Loucy (cell line): Measurements from ENCODE around the gene LIPC.

Source experiments
- H2AFZ ChIP-seq: fragments of 200-600 bp; sonication (generic); 2 replicates; pipeline ENCODE4 v1.6.0; 2016; ENCODE audit warnings: antibody characterized with exemption, mild to moderate bottlenecking, low read length, moderate library complexity
- H3F3A ChIP-seq: fragments of 200-600 bp; 2 replicates; pipeline ENCODE4 v1.6.0; 2016; ENCODE audit warnings: antibody characterized with exemption, low read depth, mild to moderate bottlenecking
- H3K27me3 ChIP-seq: fragments of 200-600 bp; sonication (generic); 2 replicates; pipeline ENCODE4 v1.6.1; 2014; ENCODE audit warnings: low read length, mild to moderate bottlenecking; ENCODE audit not compliant: insufficient read depth, poor library complexity, severe bottlenecking
- H3K36me3 ChIP-seq: fragments of 200-600 bp; sonication (generic); 2 replicates; pipeline ENCODE4 v1.6.1; 2016; ENCODE audit warnings: low read length; ENCODE audit not compliant: insufficient read depth
- H3K4me1 ChIP-seq: fragments of 200-600 bp; sonication (generic); 2 replicates; pipeline ENCODE4 v1.5.1; 2014; ENCODE audit warnings: low read length, mild to moderate bottlenecking; ENCODE audit not compliant: insufficient read depth, poor library complexity, severe bottlenecking
- H3K4me2 ChIP-seq: fragments of 200-600 bp; sonication (generic); 2 replicates; pipeline ENCODE4 v1.6.0; 2014; ENCODE audit warnings: antibody characterized with exemption, low read length, low read depth, mild to moderate bottlenecking; ENCODE audit not compliant: poor library complexity, severe bottlenecking
- H3K4me3 ChIP-seq: fragments of 200-600 bp; sonication (generic); 2 replicates; pipeline ENCODE4 v1.5.1; 2014; ENCODE audit warnings: low read length, mild to moderate bottlenecking, mixed read lengths; ENCODE audit not compliant: poor library complexity, severe bottlenecking
- H3K79me2 ChIP-seq: fragments of 200-600 bp; sonication (generic); 2 replicates; pipeline ENCODE4 v1.6.1; 2014; ENCODE audit warnings: low read length; ENCODE audit not compliant: insufficient read depth
- H3K9ac ChIP-seq: fragments of 200-600 bp; sonication (generic); 2 replicates; pipeline ENCODE4 v1.6.0; 2014; ENCODE audit warnings: mild to moderate bottlenecking, low read depth, low read length, moderate library complexity; ENCODE audit not compliant: poor library complexity, severe bottlenecking
- H3K9me2 ChIP-seq: fragments of 200-600 bp; sonication (generic); replicated peaks from 2 replicates; pipeline ENCODE4 v1.6.1; 2016; ENCODE audit warnings: low read depth, low read length, mixed read lengths
- H3K9me3 ChIP-seq: fragments of 200-600 bp; sonication (generic); 2 replicates; pipeline ENCODE4 v1.6.1; 2014; ENCODE audit warnings: mild to moderate bottlenecking, antibody characterized with exemption, low read length, low read depth; ENCODE audit not compliant: insufficient read depth
- H4K20me1 ChIP-seq: fragments of 200-600 bp; sonication (generic); 2 replicates; pipeline ENCODE4 v1.6.0; 2014; ENCODE audit warnings: antibody characterized with exemption, low read length, mild to moderate bottlenecking; ENCODE audit not compliant: insufficient read depth, poor library complexity, severe bottlenecking
- EZH2phosphoT487 ChIP-seq: fragments of 200-600 bp; IDR thresholded peaks from 2 replicates; pipeline ENCODE4 v1.6.1; 2018; ENCODE audit warnings: antibody characterized with exemption, mild to moderate bottlenecking, moderate library complexity, borderline replicate concordance
- TF ChIP-seq, protein P1 (sequence below): fragments of 200-600 bp; sonication (generic); conservative IDR thresholded peaks from 2 replicates; pipeline ENCODE4 v1.5.1; 2014; ENCODE audit warnings: mild to moderate bottlenecking, antibody characterized with exemption, low read length

Gene LIPC

DNA sequence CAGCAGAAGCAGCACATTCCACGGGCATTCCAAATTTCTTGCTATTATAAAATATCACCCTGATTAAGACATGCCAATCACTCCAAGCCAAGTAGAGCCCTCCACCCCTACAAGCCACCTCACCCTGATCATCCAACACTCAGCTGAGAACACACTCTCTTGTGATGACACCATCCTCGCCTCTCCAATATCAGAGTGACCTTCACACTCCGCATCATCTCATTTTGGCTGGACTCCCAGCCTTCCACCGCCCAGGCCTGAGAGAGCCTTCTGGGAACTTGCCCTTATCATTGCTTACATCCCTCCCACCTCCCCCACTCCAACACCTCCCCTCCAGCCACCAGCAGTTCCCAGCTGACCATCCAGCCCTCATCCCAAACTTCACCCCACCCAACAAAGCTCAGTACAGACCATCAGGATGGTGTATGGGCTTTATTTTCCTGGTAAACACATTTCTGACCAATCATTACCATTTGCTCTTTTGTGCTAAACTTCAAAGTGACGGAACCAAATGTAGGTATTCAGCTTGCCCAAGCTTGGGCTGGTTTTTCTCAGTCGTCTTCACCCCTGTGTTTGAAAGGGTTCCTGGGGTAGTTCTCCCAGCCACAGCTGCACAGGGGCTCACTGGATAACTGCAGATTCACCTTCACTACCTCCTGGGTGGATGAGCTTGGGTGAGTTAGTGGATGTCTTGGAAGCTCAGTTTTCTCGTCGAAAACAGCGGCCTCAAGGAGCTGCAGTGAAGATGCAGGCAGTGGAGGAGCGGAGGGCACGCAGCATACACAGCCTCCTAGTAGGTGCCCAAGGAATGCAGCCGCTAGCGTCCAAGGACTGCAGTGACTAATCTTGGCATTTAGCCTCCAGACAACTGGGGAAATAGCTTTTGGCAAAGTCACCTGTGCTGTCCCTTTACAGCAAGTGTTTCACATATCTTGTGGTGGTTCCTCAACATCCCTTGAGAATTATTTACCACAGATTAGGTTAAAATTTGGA lies 115.1 kb downstream of the LIPC start:
- Histone ChIP-seq H3K9me3 (no peaks in the 10 kb centered on the region), H3K36me3 (no peaks in the 10 kb centered on the region), H3K4me1 (peaks cover 55% of the 10 kb centered on the region), H3K4me3 (no peak overlapping the region), H3K9ac (no peak overlapping the region), H3K27me3 (no peaks in the 10 kb centered on the region), H4K20me1 (no peaks in the 10 kb centered on the region), H3K79me2 (no peaks in the 10 kb centered on the region), H2AFZ (no peak overlapping the region), H3F3A (peaks cover 13% of the 10 kb centered on the region), H3K4me2 (no peak overlapping the region), H3K9me2 (no peaks in the 10 kb centered on the region)
- TF ChIP-seq, protein P1, sequence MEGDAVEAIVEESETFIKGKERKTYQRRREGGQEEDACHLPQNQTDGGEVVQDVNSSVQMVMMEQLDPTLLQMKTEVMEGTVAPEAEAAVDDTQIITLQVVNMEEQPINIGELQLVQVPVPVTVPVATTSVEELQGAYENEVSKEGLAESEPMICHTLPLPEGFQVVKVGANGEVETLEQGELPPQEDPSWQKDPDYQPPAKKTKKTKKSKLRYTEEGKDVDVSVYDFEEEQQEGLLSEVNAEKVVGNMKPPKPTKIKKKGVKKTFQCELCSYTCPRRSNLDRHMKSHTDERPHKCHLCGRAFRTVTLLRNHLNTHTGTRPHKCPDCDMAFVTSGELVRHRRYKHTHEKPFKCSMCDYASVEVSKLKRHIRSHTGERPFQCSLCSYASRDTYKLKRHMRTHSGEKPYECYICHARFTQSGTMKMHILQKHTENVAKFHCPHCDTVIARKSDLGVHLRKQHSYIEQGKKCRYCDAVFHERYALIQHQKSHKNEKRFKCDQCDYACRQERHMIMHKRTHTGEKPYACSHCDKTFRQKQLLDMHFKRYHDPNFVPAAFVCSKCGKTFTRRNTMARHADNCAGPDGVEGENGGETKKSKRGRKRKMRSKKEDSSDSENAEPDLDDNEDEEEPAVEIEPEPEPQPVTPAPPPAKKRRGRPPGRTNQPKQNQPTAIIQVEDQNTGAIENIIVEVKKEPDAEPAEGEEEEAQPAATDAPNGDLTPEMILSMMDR = no peak
- TF ChIP-seq EZH2phosphoT487 = no peak

DNA sequence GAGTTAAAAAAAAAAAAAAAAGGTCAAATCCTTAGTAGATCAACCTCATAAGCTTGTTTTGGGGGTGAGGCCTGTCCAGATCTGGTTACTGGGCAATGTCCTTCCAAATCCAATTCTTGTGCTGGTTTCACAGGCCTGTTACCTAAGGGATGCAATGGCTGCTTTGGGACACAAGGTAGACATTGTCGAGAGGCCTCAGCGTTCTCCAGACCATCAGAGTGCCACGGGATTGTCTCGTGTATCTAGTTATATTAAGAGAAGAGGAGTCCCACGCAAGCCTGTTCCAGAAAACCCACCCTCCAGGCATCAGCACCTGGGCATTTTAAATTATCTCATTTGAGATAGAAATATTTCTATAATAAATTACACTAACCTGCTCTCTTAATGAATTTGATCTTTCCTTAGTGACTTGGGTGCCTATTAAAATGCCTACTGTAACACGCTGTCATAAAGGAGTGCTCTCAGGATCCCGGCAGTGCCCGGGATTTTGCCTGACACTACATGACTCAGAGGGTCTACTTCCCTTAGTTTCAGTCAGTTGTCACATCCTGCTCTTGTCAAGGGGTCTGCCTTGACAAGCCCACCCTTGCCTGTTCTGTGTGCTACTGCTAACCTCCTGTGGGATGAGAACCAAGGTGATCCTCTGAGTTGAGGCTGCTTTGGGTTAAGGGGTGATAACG lies 116.0 kb downstream of the LIPC start:
- Histone ChIP-seq H3K9me3 (no peaks in the 10 kb centered on the region), H3K36me3 (no peaks in the 10 kb centered on the region), H3K4me1 (peaks cover 64% of the 10 kb centered on the region), H3F3A (peaks cover 21% of the 10 kb centered on the region), H3K79me2 (no peaks in the 10 kb centered on the region), H3K27me3 (no peaks in the 10 kb centered on the region), H2AFZ (no peak overlapping the region), H3K9me2 (no peaks in the 10 kb centered on the region), H4K20me1 (no peaks in the 10 kb centered on the region), H3K9ac (no peak overlapping the region), H3K4me3 (no peak overlapping the region), H3K4me2 (no peak overlapping the region)
- TF ChIP-seq, protein P1 = no peak
- no peak for TF ChIP-seq EZH2phosphoT487

DNA sequence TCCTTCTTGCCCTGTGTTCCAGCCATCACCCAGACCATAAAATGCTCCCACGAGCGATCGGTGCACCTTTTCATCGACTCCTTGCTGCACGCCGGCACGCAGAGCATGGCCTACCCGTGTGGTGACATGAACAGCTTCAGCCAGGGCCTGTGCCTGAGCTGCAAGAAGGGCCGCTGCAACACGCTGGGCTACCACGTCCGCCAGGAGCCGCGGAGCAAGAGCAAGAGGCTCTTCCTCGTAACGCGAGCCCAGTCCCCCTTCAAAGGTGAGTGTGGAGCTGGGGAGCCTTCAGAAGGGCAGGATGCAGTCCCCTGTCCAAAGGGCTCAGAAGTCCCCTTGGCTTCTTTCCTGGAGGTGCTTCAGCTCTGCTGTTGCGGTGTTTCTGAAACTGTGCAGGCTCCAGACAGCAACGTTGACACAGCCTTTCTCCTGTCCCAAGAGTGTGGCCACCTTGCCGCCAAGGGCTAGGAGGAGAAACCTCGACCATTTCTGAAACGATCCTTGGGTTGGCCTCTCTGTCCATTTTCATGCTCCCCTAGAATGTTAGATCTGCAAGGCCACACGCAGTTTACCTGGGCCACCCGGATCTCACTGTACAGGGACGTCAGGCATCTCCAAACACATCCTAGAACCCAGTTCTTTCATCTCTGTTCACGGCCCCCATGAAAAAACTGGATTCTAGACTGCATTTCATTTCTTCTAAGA lies 116.7 kb downstream of the LIPC start:
- Histone ChIP-seq H4K20me1 (no peaks in the 10 kb centered on the region), H2AFZ (no peak overlapping the region), H3F3A (peaks cover 28% of the 10 kb centered on the region)

More for the DNA sequence above, 116.7 kb downstream of the LIPC start:
- H3K9me2 ChIP-seq = no peaks in the 10 kb centered on the region
- no peaks in the 10 kb centered on the region for H3K79me2 ChIP-seq
- no peak overlapping the region for H3K4me2 ChIP-seq
- peaks cover 71% of the 10 kb centered on the region for H3K4me1 ChIP-seq
- no peak overlapping the region for H3K9ac ChIP-seq
- H3K36me3 ChIP-seq = no peaks in the 10 kb centered on the region
- H3K27me3 ChIP-seq = no peaks in the 10 kb centered on the region
- TF ChIP-seq, protein P1 = no peak
- TF ChIP-seq EZH2phosphoT487 = no peak
- no peaks in the 10 kb centered on the region for H3K9me3 ChIP-seq
- no peak overlapping the region for H3K4me3 ChIP-seq
